Jurkat, Clone E6-1 (cell line): Measurements from ENCODE around the gene TCF3.
"Not testable (repeated sequence)": the region's sequence is repeated elsewhere in the genome, so short reads cannot be mapped to it uniquely, and the experiment has no call there.

Source experiments
- DNase-seq: peaks from one replicate; pipeline ENCODE4 v3.0.0-alpha.2; 2011; ENCODE audit warnings: low read depth, low spot score
- H3K4me3 ChIP-seq: 2 replicates; pipeline ENCODE4 v1.5.1; 2011; ENCODE audit warnings: mild to moderate bottlenecking, low read length, control low read depth, moderate library complexity

TCF3 gene

GRCh38 chr19:1674293-1674679, 21.9 kb upstream of the TCF3 start:
- H3K4me3 ChIP-seq, result no peak overlapping the region
- DNase-seq, result no peak

- no peak for DNase-seq
These were observed 21.4 kb upstream of the TCF3 start for GRCh38 chr19:1673645-1674292.

GRCh38 chr19:1672769-1673644, 20.6 kb upstream of the TCF3 start:
- H3K4me3 ChIP-seq, result no peak overlapping the region
- DNase-seq, result no peak

More at GRCh38 chr19:1673645-1674292, 21.4 kb upstream of the TCF3 start:
- no peak overlapping the region for H3K4me3 ChIP-seq

GRCh38 chr19:1672038-1672768, 19.8 kb upstream of the TCF3 start:
- peak overlapping the region; percentile 49 for H3K4me3 ChIP-seq
- DNase-seq, result peak; percentile 40

GRCh38 chr19:1671716-1672037, 19.3 kb upstream of the TCF3 start:
- H3K4me3 ChIP-seq, result peak overlapping the region; percentile 49
- no peak for DNase-seq

- H3K4me3 ChIP-seq, result not testable (repeated sequence)
These were observed 18.3 kb upstream of the TCF3 start for GRCh38 chr19:1670747-1671146.

GRCh38 chr19:1668486-1669270, 16.3 kb upstream of the TCF3 start:
- no peak overlapping the region for H3K4me3 ChIP-seq

More at GRCh38 chr19:1670747-1671146, 18.3 kb upstream of the TCF3 start:
- DNase-seq, result not testable (repeated sequence)

GRCh38 chr19:1668048-1668485, 15.7 kb upstream of the TCF3 start:
- no peak for DNase-seq
- no peak overlapping the region for H3K4me3 ChIP-seq

More at GRCh38 chr19:1668486-1669270, 16.3 kb upstream of the TCF3 start:
- no peak for DNase-seq

- DNase-seq, result no peak
- H3K4me3 ChIP-seq, result no peak overlapping the region
These were observed 13.2 kb upstream of the TCF3 start for GRCh38 chr19:1665565-1666047.

- no peak overlapping the region for H3K4me3 ChIP-seq
- DNase-seq, result no peak
These were observed 11.4 kb upstream of the TCF3 start for GRCh38 chr19:1663852-1664251.

GRCh38 chr19:1663227-1663626, 10.8 kb upstream of the TCF3 start:
- not testable (repeated sequence) for DNase-seq, H3K4me3 ChIP-seq

GRCh38 chr19:1661995-1662394, 9.6 kb upstream of the TCF3 start:
- DNase-seq, result no peak

GRCh38 chr19:1659084-1659427, 6.6 kb upstream of the TCF3 start:
- DNase-seq, result no peak
- no peak overlapping the region for H3K4me3 ChIP-seq

More at GRCh38 chr19:1661995-1662394, 9.6 kb upstream of the TCF3 start:
- no peak overlapping the region for H3K4me3 ChIP-seq

GRCh38 chr19:1658150-1659083, 6.0 kb upstream of the TCF3 start:
- H3K4me3 ChIP-seq, result no peak overlapping the region
- no peak for DNase-seq

GRCh38 chr19:1657746-1658145, 5.3 kb upstream of the TCF3 start:
- no peak for DNase-seq
- no peak overlapping the region for H3K4me3 ChIP-seq

GRCh38 chr19:1656988-1657536, 4.6 kb upstream of the TCF3 start:
- DNase-seq, result no peak
- H3K4me3 ChIP-seq, result no peak overlapping the region

- no peak overlapping the region for H3K4me3 ChIP-seq
- no peak for DNase-seq
These were observed 3.7 kb upstream of the TCF3 start for GRCh38 chr19:1655987-1656608.
